Heart left ventricle (tissue), 16 donors: ENCODE measurements around the gene GALNTL6. TPM values are rescaled to one million over a fixed set of nuclear protein-coding genes. Genes with fewer than 3 reads are reported as not detected.

Experiments used
- ATAC-seq, 4 donors: fragments of 200-7000 bp; cut with Tn5 transposase; one replicate each; pipeline ENCODE4 v1.9.1; 2020 to 2022; ENCODE audit warnings: moderate library complexity in 4 of 4, mild to moderate bottlenecking in 3 of 4, moderate number of reproducible peaks in 1 of 4
- DNase-seq, 5 donors: peaks; one replicate each; pipeline ENCODE4 v3.0.0-alpha.2; 2020
- H3K27ac ChIP-seq, 12 donors: fragments of 200-600 bp; sonication (generic) in 4 of 12; one replicate each; pipeline versions ENCODE4 v1.5.0 to v1.8.0; 2016 to 2022; ENCODE audit warnings: mild to moderate bottlenecking in 2 of 12
- H3K27me3 ChIP-seq, 9 donors: fragments of 200-600 bp; sonication (generic) in 2 of 9; one replicate each; pipeline versions ENCODE4 v1.5.1 to v1.8.0; 2016 to 2022; ENCODE audit warnings: mild to moderate bottlenecking in 3 of 9
- H3K36me3 ChIP-seq, 9 donors: fragments of 200-600 bp; sonication (generic) in 2 of 9; one replicate each; pipeline versions ENCODE4 v1.5.0 to v1.8.0; 2018 to 2022; ENCODE audit warnings: mild to moderate bottlenecking in 2 of 9
- H3K4me1 ChIP-seq, 12 donors: fragments of 200-600 bp; sonication (generic) in 4 of 12; one replicate each; pipeline versions ENCODE4 v1.5.0 to v1.8.0; 2016 to 2022; ENCODE audit warnings: mild to moderate bottlenecking in 3 of 12
- H3K4me3 ChIP-seq, 12 donors: fragments of 200-600 bp; sonication (generic) in 4 of 12; one replicate each; pipeline versions ENCODE4 v1.5.0 to v1.8.0; 2017 to 2022; ENCODE audit warnings: mild to moderate bottlenecking in 9 of 12, moderate library complexity in 4 of 12
- H3K9me3 ChIP-seq, 12 donors: fragments of 200-600 bp; sonication (generic) in 4 of 12; one replicate each; pipeline versions ENCODE4 v1.5.0 to v1.8.0; 2016 to 2022; ENCODE audit warnings: mild to moderate bottlenecking in 1 of 12
- POLR2A ChIP-seq, 2 donors: fragments of 450-650 bp; IDR thresholded peaks; one replicate each; pipeline ENCODE4 v1.6.1; 2017; ENCODE audit warnings: antibody characterized with exemption in 2 of 2, mild to moderate bottlenecking in 2 of 2, moderate library complexity in 2 of 2
- WGBS, 4 donors: extraction: QIAGEN DNeasy Blood & Tissue Kit in 2 of 4; methylation state at CpG; one replicate each; pipeline versions ENCODE4 v1.1.5 to v1.1.7; 2013 to 2018; 5-methylcytosine and 5-hydroxymethylcytosine counted together
- intact Hi-C, 10 donors: fragments of 100-400 bp; cut with DNase I; formaldehyde crosslinking; loops; one replicate each; pipeline versions ENCODE4 v1.11.1 to v1.14.2; 2022
- polyA plus RNA-seq, 2 donors: library from polyadenylated mRNA; stranded (reverse); fragments of 200-250 nt; gene quantifications; one replicate each; pipeline ENCODE4 v1.2.3, GENCODE V29; 2013
- total RNA-seq, 9 donors: library from RNA; depleted of rRNA in 2 of 9; stranded (reverse); fragments of >200 nt in 2 of 9; fragmentation: NEBNext Ultra II Directional in 3 of 9; extraction: Animal tissue kit (Norgen Biotek cat#: 25700) in 3 of 9; gene quantifications; one replicate each; pipeline versions ENCODE4 v1.1.0 to v1.2.4, GENCODE V29; 2016 to 2023
- TF ChIP-seq, protein P1 (sequence below), 12 donors: fragments of 200-600 bp; sonication (generic) in 4 of 12; IDR thresholded peaks; one replicate each; pipeline versions ENCODE4 v1.5.0 to v1.8.0; 2018 to 2022; ENCODE audit warnings: antibody characterized with exemption in 12 of 12, mild to moderate bottlenecking in 5 of 12
- donor health status: ischemic (EF 13 %, LVEDD 7.1; RV severe dilation, severe dysfunction).
- donor health status: healthy with polysubstance abuse.
- donor health status: DM: no; HTN: yes; CAD: no.
- donor health status: DM: no; HTN: no; CAD: no.
- donor health status: ischemic (EF 25% LVEDD 6.9; RV normal size, moderate dysfunction).
- donor health status: ischemic (EF 25% LVEDD 5.7; RV mildly dilated, moderate dysfunction).
- donor health status: healthy.
- donor health status: DM: yes; HTN: yes; CAD: no.
- donor health status: ischemic (EF 35%, LVEDD 5.7; RV mildly dilated, moderate dysfunction).
- donor health status: nonischemic (EF 11% LVEDD 7.7; RV severe dilation, severe dysfunction).
- donor health status: DM: yes; HTN: yes; CAD: no.
- donor health status: PGD.
- donor health status: ischemic (EF 29% LVEDD 5.4; RV normal size, mild dysfunction).
- donor health status: nonischemic (EF 23%, LVEDD 6.1; RV moderate dilation, normal function).

GALNTL6 gene
- total and polyA plus RNA-seq, 11 donors = 0.33 to 0.52 TPM; not detected in 9

DNA sequence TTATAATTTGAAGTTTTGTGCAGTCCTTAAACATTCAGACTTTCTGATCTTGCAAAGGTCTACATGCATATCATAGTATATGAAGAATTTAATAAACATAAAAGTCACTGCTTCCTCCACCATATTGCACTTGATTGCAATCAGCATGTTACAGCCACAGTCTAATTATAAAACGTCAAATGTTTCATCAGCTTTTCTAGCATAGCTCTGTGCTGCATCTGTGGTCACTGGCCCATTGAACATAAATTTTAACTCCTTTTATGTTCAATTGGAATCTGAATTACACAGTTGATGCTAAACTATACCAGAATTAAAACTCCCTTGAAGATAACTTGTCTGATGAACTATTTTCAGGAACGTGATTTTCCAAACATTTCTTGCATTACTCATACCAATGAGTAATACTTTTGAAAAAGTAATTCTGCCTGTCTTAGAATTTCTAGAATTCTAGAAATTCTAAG is 329.1 kb downstream of the GALNTL6 start:
- DNase-seq (no peak), ATAC-seq (no peak)
- no peaks in the 10 kb centered on the region for H3K9me3 ChIP-seq
- no peaks in the 10 kb centered on the region for H3K4me1 ChIP-seq
- H3K27me3 ChIP-seq = no peaks in the 10 kb centered on the region
- intact Hi-C loops = no loop called here
- no peaks in the 10 kb centered on the region for H3K36me3 ChIP-seq
- 30 to 47% (median 36%) methylated on average over 2 of the region's 2 CpGs for WGBS, 4 donors
- TF ChIP-seq, protein P1, sequence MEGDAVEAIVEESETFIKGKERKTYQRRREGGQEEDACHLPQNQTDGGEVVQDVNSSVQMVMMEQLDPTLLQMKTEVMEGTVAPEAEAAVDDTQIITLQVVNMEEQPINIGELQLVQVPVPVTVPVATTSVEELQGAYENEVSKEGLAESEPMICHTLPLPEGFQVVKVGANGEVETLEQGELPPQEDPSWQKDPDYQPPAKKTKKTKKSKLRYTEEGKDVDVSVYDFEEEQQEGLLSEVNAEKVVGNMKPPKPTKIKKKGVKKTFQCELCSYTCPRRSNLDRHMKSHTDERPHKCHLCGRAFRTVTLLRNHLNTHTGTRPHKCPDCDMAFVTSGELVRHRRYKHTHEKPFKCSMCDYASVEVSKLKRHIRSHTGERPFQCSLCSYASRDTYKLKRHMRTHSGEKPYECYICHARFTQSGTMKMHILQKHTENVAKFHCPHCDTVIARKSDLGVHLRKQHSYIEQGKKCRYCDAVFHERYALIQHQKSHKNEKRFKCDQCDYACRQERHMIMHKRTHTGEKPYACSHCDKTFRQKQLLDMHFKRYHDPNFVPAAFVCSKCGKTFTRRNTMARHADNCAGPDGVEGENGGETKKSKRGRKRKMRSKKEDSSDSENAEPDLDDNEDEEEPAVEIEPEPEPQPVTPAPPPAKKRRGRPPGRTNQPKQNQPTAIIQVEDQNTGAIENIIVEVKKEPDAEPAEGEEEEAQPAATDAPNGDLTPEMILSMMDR (IDR thresholded peaks at IDR 0.05) = no peak
- H3K27ac ChIP-seq = no peak overlapping the region
- no peak overlapping the region for H3K4me3 ChIP-seq

GRCh38 chr4:172143605-172144314 is 330.6 kb downstream of the GALNTL6 start:
- TF ChIP-seq, protein P1 (IDR thresholded peaks at IDR 0.05) = no peak
- no peak for TF ChIP-seq POLR2A (IDR thresholded peaks at IDR 0.05)
- no peaks in the 10 kb centered on the region for H3K4me1 ChIP-seq
- intact Hi-C loops = no loop called here
- DNase-seq (no peak), ATAC-seq (no peak)
- H3K4me3 ChIP-seq = no peak overlapping the region
- no peaks in the 10 kb centered on the region for H3K36me3 ChIP-seq
- H3K27ac ChIP-seq = no peak overlapping the region
- H3K9me3 ChIP-seq = no peaks in the 10 kb centered on the region
- WGBS, 4 donors = 19 to 24% (median 21%) methylated on average over 3 of the region's 3 CpGs
- H3K27me3 ChIP-seq = no peaks in the 10 kb centered on the region

DNA sequence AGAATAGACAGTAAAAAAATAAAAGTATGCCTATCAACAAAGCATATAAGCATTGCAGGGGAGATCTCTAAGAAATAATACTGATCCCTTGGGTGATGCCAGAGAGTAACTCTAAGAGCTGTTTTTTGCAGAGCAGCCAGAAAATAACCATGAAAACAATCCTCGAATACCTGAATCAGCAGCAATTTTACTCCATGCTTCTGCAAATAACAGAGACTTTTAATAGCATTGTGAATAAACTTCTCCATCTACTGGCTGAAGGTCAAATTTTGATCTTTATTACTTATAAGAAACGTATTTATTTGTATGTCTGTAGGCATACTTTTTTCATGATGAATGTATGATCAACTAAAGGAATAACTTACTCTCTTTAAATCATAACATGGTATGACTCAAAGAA is 334.5 kb downstream of the GALNTL6 start:
- H3K27me3 ChIP-seq = no peaks in the 10 kb centered on the region
- TF ChIP-seq POLR2A (IDR thresholded peaks at IDR 0.05) = no peak
- TF ChIP-seq, protein P1 (IDR thresholded peaks at IDR 0.05) = no peak
- no peak for ATAC-seq
- no peak overlapping the region for H3K4me3 ChIP-seq
- no peak for DNase-seq
- intact Hi-C loops = no loop called here
- no peaks in the 10 kb centered on the region for H3K9me3 ChIP-seq
- H3K4me1 ChIP-seq = no peaks in the 10 kb centered on the region
- WGBS, 4 donors = 52 to 63% (median 60%) methylated on average over 2 of the region's 2 CpGs
- H3K27ac ChIP-seq = no peak overlapping the region
- no peaks in the 10 kb centered on the region for H3K36me3 ChIP-seq

- peak in 1 of 4 donors; percentile 38 for ATAC-seq
- no peak for DNase-seq
- WGBS, 4 donors = 27 to 35% (median 34%) methylated on average over 5 of the region's 5 CpGs
- Histone ChIP-seq H3K4me3 (no peak overlapping the region), H3K36me3 (no peaks in the 10 kb centered on the region), H3K4me1 (no peaks in the 10 kb centered on the region), H3K9me3 (no peaks in the 10 kb centered on the region), H3K27ac (no peak overlapping the region), H3K27me3 (no peaks in the 10 kb centered on the region)
- no peak for TF ChIP-seq POLR2A (IDR thresholded peaks at IDR 0.05)
- TF ChIP-seq, protein P1 (IDR thresholded peaks at IDR 0.05) = no peak
- intact Hi-C loops = no loop called here
Observed at GRCh38 chr4:172149329-172149728, 336.1 kb downstream of the GALNTL6 start.
